GM21529 (cell line): ENCODE measurements around the gene DLG5.

ENCODE experiments used
- ATAC-seq: cut with Tn5 transposase; IDR thresholded peaks from one replicate; pipeline ENCODE4 v1.9.1; 2021; ENCODE audit not compliant: unreplicated experiment

DLG5 gene

GRCh38 chr10:77944519-77944918 lies 18.0 kb upstream of the DLG5 start:
- no peak for ATAC-seq

- ATAC-seq = no peak
Observed at GRCh38 chr10:77943121-77943901, 16.8 kb upstream of the DLG5 start.

- ATAC-seq = no peak
Observed at GRCh38 chr10:77941790-77942189, 15.2 kb upstream of the DLG5 start.

- ATAC-seq = no peak
Observed at GRCh38 chr10:77940627-77941026, 14.1 kb upstream of the DLG5 start.

- no peak for ATAC-seq
Observed at GRCh38 chr10:77940225-77940624, 13.7 kb upstream of the DLG5 start.

GRCh38 chr10:77939561-77940001 lies 13.0 kb upstream of the DLG5 start:
- ATAC-seq = no peak

GRCh38 chr10:77936697-77937567 lies 10.4 kb upstream of the DLG5 start:
- ATAC-seq = no peak

- ATAC-seq = no peak
Observed at GRCh38 chr10:77932016-77932715, 5.6 kb upstream of the DLG5 start.

- no peak for ATAC-seq
Observed at GRCh38 chr10:77927402-77928246, 1.1 kb upstream of the DLG5 start.

- peak; percentile 59 for ATAC-seq
Observed at GRCh38 chr10:77925795-77926565, 575 bp downstream of the DLG5 start.

- ATAC-seq = no peak
Observed at GRCh38 chr10:77925410-77925794, 1.2 kb downstream of the DLG5 start.

- no peak for ATAC-seq
Observed at GRCh38 chr10:77922566-77923179, 3.9 kb downstream of the DLG5 start.

- no peak for ATAC-seq
Observed at GRCh38 chr10:77922055-77922454, 4.5 kb downstream of the DLG5 start.

GRCh38 chr10:77921395-77921794 lies 5.2 kb downstream of the DLG5 start:
- ATAC-seq = no peak

GRCh38 chr10:77920495-77920894 lies 6.1 kb downstream of the DLG5 start:
- ATAC-seq = no peak

GRCh38 chr10:77919713-77920108 lies 6.8 kb downstream of the DLG5 start:
- no peak for ATAC-seq

- ATAC-seq = no peak
Observed at GRCh38 chr10:77915319-77916105, 11.0 kb downstream of the DLG5 start.

GRCh38 chr10:77913090-77913489 lies 13.5 kb downstream of the DLG5 start:
- no peak for ATAC-seq

GRCh38 chr10:77912576-77912975 lies 14.0 kb downstream of the DLG5 start:
- no peak for ATAC-seq
